Stomach smooth muscle (tissue), 2 donors: ENCODE measurements around the gene SC5D.

Experiments used
- H3K27ac ChIP-seq: one replicate; pipeline ENCODE4 v1.7.0; 2013; ENCODE audit warnings: mild to moderate bottlenecking, low read length, inconsistent platforms
- H3K27me3 ChIP-seq, 2 donors: one replicate each; pipeline ENCODE4 v1.7.0; 2013; ENCODE audit warnings: low read length in 2 of 2; ENCODE audit not compliant: insufficient read depth in 2 of 2, control insufficient read depth in 1 of 2
- H3K36me3 ChIP-seq, 2 donors: one replicate each; pipeline ENCODE4 v1.7.0; 2013; ENCODE audit warnings: low read length in 2 of 2; ENCODE audit not compliant: control insufficient read depth in 2 of 2, insufficient read depth in 2 of 2
- H3K4me1 ChIP-seq: one replicate; pipeline ENCODE4 v1.7.0; 2013; ENCODE audit warnings: low read length; ENCODE audit not compliant: control insufficient read depth, insufficient read depth
- H3K4me3 ChIP-seq, 2 donors: one replicate each; pipeline ENCODE4 v1.7.0; 2013; ENCODE audit warnings: low read length in 2 of 2
- H3K9ac ChIP-seq, 2 donors: one replicate each; pipeline ENCODE4 v1.7.0; 2013; ENCODE audit warnings: low read length in 2 of 2, mild to moderate bottlenecking in 1 of 2
- H3K9me3 ChIP-seq, 2 donors: one replicate each; pipeline ENCODE4 v1.7.0; 2013; ENCODE audit warnings: low read length in 2 of 2; ENCODE audit not compliant: control insufficient read depth in 2 of 2
- donor health status: healthy.
- donor health status: Pancreatic carcinoma.

SC5D gene

DNA sequence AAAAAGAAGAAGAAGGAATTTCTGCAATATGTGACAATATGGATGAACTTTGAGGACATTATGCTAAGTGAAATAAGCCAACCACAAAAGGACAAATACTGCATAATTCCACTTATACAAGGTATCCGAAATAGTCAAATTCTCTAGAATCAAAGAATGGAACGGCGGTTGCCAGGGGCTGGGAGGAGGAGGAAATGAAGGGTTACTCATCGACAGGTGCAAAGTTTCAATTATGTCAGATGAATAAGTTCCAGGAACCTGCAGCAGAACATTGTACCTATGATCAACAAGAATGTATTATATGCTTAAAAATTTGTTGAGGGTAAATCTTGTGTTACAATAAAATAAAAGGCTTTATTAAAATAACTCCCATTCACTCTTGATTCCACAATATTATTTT, 49.0 kb downstream of the SC5D start:
- H3K4me1 ChIP-seq: no peaks in the 10 kb centered on the region
- no peaks in the 10 kb centered on the region for H3K36me3 ChIP-seq
- no peak overlapping the region for H3K4me3 ChIP-seq
- H3K9me3 ChIP-seq: no peaks in the 10 kb centered on the region
- H3K27me3 ChIP-seq: no peaks in the 10 kb centered on the region
- no peak overlapping the region for H3K27ac ChIP-seq
- no peak overlapping the region for H3K9ac ChIP-seq

DNA sequence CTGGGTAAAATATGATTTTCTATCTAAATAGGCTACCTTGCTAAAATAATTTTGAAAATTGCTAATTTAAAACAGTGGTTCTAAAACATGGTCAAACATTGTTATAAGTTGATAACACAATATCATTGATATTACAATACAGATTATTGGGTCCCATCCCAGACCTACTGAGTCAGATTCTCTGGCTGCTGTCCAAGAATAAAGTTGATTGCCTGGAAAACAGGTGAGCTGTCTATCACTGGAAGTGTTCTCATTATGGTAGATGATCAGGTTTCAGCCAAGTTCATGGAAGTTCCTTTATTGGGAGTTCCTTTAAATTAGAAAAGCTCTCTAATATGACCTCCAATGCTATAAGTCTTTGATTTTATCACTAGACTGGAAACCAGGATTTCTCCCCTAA, 52.3 kb downstream of the SC5D start:
- no peak overlapping the region for H3K9ac ChIP-seq
- no peaks in the 10 kb centered on the region for H3K9me3 ChIP-seq

DNA sequence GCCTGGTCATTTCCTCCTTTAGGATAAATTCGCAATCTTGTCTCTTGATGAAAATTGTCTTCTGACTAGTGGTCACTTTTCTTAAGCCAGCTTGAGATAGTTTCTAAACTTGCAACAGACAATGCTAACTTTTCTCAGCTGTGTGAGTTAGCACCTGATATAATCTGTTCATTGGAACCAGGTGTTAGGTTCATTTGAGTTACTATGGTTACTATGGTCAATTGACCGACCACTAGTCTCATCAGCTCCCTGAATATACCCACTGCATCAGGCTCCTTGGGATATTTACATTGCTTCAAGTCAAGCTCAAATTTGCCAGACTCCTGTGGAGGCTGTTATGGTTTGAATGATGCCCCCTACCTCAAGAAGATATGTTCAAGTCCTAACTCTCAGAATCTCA, 54.5 kb downstream of the SC5D start:
- H3K4me3 ChIP-seq: no peak overlapping the region
- H3K27me3 ChIP-seq: no peaks in the 10 kb centered on the region
- H3K4me1 ChIP-seq: peaks cover 1% of the 10 kb centered on the region
- no peaks in the 10 kb centered on the region for H3K36me3 ChIP-seq
- H3K9me3 ChIP-seq: no peaks in the 10 kb centered on the region
- H3K9ac ChIP-seq: no peak overlapping the region
- H3K27ac ChIP-seq: no peak overlapping the region

More for the DNA sequence above, 52.3 kb downstream of the SC5D start:
- Histone ChIP-seq H3K36me3 (no peaks in the 10 kb centered on the region), H3K4me3 (no peak overlapping the region), H3K4me1 (no peaks in the 10 kb centered on the region), H3K27ac (no peak overlapping the region), H3K27me3 (no peaks in the 10 kb centered on the region)

DNA sequence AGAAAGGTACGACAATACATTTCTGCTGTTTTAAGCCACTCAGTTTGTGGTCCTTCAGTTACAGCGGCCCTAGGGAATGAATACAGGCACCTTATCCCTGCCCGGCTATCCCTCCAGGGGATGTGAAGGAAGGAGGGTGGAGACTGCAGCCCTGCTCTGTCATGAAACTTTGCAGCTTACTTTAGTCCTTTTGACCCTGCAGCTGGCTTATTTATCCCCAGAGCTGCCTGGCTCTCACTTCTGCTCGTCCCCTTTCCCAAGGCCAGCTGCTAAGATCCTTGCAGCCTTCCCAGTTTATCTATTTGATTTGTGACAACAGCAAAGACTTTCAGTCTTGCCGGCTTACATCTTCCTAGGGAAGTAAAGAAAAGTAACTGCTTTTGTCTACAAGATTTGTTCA, 55.2 kb downstream of the SC5D start:
- H3K4me1 ChIP-seq: peaks cover 8% of the 10 kb centered on the region
- H3K4me3 ChIP-seq: no peak overlapping the region
- H3K9me3 ChIP-seq: no peaks in the 10 kb centered on the region
- H3K36me3 ChIP-seq: no peaks in the 10 kb centered on the region
- H3K27me3 ChIP-seq: no peaks in the 10 kb centered on the region
- H3K9ac ChIP-seq: no peak overlapping the region
- no peak overlapping the region for H3K27ac ChIP-seq

DNA sequence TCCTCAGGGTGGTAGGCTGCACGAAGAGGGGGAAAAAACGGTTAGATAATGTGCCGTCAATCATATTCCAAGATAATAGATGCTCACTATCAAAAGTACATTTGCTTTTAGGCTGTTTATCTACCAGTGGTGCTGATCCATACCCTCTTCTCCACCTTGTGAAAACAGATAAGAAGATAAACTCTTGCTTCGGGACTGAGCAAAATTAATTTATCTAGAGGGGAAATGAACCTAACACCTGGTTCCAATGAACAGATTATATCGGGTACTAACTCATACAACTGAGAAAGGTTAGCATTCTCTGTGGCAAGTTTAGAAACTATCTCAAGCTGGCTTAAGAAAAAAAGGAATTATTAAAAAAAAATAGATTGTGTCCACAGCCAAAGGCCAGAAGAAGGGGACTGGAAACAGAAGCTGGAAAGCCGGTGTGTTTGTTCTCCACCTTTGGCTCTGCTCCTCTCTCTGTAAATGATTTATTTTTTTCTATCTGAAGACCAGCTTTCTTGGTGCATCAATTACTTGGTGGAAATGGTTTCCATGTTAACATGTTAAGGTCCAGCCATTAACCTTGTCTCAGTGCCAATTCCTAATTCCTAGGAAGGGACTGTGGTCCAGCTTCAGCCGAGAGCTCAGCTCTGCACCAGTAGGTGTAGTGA, 55.8 kb downstream of the SC5D start:
- Histone ChIP-seq H3K27me3 (no peaks in the 10 kb centered on the region), H3K9ac (no peak overlapping the region), H3K9me3 (no peaks in the 10 kb centered on the region), H3K27ac (no peak overlapping the region), H3K36me3 (no peaks in the 10 kb centered on the region), H3K4me1 (peaks cover 11% of the 10 kb centered on the region), H3K4me3 (no peak overlapping the region)

DNA sequence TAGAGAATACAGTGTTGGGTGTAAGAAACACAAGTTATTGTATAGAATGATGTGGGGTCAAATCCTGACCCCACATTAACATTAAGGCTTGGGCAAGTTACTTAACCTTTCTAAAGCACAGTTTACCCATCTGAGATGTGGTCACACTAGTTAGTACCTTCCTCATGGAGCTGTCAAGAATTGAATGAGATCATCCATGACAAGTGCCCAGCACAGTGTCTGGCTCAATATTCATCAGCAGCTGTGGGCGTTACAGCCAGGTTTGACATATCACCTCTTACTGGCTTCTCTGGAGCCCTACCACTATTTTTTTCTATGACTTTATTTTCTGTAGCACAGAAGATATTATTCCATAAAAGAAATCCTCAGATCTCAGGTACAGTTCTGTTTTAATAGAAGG, 57.2 kb downstream of the SC5D start:
- Histone ChIP-seq H3K27me3 (no peaks in the 10 kb centered on the region), H3K4me1 (peaks cover 11% of the 10 kb centered on the region), H3K36me3 (no peaks in the 10 kb centered on the region), H3K4me3 (no peak overlapping the region), H3K9ac (no peak overlapping the region), H3K27ac (no peak overlapping the region), H3K9me3 (no peaks in the 10 kb centered on the region)

DNA sequence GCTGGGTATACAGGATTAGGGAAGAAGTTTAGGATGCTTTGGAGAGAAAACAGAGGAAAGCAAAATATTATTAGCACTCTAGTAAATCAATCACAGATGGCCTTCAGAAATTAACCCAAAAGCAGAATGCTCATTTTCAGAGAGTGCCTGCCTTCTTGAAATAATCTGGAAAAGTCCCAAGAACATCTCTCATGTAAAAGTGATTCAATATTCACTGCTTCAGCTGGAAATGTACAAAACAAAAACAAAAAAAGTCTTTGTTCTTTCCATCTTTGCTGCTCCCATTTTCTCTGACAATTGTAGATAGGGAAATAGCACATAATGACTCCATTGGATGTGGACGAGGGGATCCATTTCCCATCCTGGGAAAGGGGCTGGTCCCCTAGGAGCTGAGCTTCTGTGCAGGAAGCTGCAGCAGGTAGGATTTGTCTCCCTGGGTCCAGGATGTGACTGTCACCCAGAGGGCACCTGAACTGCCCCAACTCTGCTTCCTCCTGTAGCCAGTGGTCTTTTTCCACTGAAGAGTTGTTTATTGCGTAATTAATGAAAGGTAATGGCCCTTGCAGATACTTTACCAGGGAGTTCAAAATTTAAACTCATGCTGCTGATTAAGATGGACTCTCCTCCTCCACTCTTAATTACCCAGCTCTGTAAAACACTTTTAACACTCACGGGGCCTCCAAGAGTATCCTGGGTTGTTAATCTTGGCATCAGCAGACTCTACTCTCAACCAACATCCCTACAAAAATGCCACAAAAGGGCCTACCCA, 57.9 kb downstream of the SC5D start:
- H3K9me3 ChIP-seq: no peaks in the 10 kb centered on the region

DNA sequence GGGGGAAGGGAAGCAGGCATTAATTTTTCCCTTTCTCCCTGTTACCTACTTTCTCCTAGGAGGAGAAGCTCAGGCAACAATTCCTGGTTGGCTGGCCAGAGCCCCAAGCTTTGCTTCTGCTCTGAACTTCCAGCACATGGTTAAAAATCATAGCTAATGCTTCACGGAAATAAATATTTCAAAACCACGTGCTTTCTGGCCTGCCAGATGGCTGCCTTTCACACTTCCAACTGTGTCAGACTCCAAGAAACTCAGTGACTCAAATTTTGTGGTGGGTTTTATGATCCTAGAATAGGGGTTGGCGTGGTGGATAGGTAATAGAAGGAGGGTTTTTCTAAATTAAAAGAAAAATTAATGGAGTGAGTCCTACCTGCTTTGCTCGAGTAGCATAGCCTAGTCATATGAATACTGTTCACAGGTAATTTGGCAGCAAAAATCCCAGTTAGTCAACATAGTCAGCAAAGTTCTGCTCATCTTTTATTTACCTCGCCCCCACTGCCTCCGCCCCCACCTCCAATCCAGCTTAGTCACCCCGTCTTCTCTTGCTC, 58.6 kb downstream of the SC5D start:
- H3K4me1 ChIP-seq: peaks cover 11% of the 10 kb centered on the region
- no peak overlapping the region for H3K4me3 ChIP-seq
- no peaks in the 10 kb centered on the region for H3K9me3 ChIP-seq
- H3K27me3 ChIP-seq: no peaks in the 10 kb centered on the region
- H3K27ac ChIP-seq: no peak overlapping the region
- H3K36me3 ChIP-seq: no peaks in the 10 kb centered on the region
- no peak overlapping the region for H3K9ac ChIP-seq

More for the DNA sequence above, 57.9 kb downstream of the SC5D start:
- Histone ChIP-seq H3K4me1 (peaks cover 11% of the 10 kb centered on the region), H3K9ac (no peak overlapping the region), H3K27me3 (no peaks in the 10 kb centered on the region), H3K27ac (no peak overlapping the region), H3K4me3 (no peak overlapping the region), H3K36me3 (no peaks in the 10 kb centered on the region)

DNA sequence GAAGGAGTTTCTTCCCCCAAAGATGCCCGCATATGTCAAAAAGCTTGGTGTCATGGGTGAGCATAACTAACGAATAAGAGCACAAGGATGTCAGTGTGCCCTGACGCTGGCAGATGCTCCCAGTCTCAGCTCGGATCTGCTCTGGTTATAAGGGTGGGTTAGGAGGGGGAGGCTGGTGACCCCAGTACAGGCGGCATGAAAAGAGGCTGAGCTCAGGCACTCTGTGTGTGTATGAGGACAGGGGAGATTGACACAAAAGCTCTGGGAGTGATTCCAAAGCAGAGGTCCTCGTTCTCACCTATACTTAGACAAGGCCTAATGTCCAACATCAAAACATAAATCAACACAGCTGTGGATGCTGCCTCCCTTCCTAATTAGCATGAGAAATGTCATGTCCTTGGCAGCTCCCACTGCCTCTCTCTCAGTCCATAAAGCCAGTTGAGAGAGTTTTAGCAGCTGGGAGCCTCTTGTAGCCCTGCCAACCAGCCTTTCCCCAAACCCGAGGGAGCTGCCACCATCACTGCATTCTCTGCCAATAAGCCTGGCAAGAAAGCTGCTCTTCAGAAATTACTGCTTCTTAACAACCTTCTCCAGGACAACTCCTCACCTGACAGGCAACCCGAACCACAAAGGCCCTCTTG, 59.8 kb downstream of the SC5D start:
- peak overlapping the region in 1 of 2 donors; percentile 10 for H3K9ac ChIP-seq
- H3K9me3 ChIP-seq: no peaks in the 10 kb centered on the region
- no peaks in the 10 kb centered on the region for H3K27me3 ChIP-seq
- H3K27ac ChIP-seq: no peak overlapping the region
- no peaks in the 10 kb centered on the region for H3K36me3 ChIP-seq
- H3K4me1 ChIP-seq: peaks cover 11% of the 10 kb centered on the region
- H3K4me3 ChIP-seq: no peak overlapping the region

DNA sequence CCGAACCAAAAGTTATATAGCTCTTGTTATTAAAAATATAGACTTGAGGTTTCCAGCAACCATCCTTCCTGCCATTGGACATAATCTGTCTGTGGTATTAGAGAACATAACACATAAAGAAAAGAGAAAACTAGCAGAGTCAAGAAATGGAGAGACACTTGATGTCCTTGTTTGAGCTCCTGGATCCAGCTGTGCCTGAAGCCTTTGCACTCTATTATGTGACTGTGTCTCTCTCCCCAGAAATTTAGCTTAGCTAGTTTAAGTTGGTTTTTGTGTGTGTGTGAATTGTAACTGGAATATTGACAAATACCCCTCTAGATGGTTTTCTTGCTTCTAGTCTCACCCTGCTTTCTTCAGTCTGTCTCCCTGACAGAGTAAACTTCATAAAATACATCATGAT, 61.6 kb downstream of the SC5D start:
- Histone ChIP-seq H3K9ac (no peak overlapping the region), H3K4me3 (no peak overlapping the region), H3K27ac (no peak overlapping the region), H3K9me3 (no peaks in the 10 kb centered on the region), H3K4me1 (peaks cover 11% of the 10 kb centered on the region), H3K36me3 (no peaks in the 10 kb centered on the region), H3K27me3 (no peaks in the 10 kb centered on the region)
